ENCODE results near the gene PDIA4.

- TF ChIP-seq CTCF (IDR thresholded peaks at IDR 0.05) (no peak), POLR2A (IDR thresholded peaks at IDR 0.05) (no peak)
These were observed 50.2 kb downstream of the PDIA4 start for GRCh38 chr7:148978091-148978490.
